KOPT-K1 (cell line): ENCODE results near the gene TRIM37.
"Not testable (repeated sequence)": the region's sequence is repeated elsewhere in the genome, so short reads cannot be mapped to it uniquely, and the experiment has no call there.

ENCODE experiments used
- H3K27ac ChIP-seq: fragments of 200-600 bp; sonication (generic); 2 replicates; pipeline ENCODE4 v1.5.1; 2016; ENCODE audit warnings: antibody characterized with exemption, mild to moderate bottlenecking, low read depth, low read length; ENCODE audit not compliant: poor library complexity, severe bottlenecking
- H3K36me3 ChIP-seq: fragments of 200-600 bp; sonication (generic); 2 replicates; pipeline ENCODE4 v1.5.1; 2017; ENCODE audit warnings: antibody characterized with exemption, mild to moderate bottlenecking, low read length, moderate library complexity; ENCODE audit not compliant: insufficient read depth
- H3K9me3 ChIP-seq: fragments of 200-600 bp; sonication (generic); 2 replicates; pipeline ENCODE4 v1.5.1; 2017; ENCODE audit warnings: antibody characterized with exemption, low read length, mild to moderate bottlenecking; ENCODE audit not compliant: insufficient read depth, poor library complexity, severe bottlenecking

The TRIM37 gene

GRCh38 chr17:59093145-59093701 lies 13.5 kb downstream of the TRIM37 start:
- H3K9me3 ChIP-seq = peaks cover 5% of the 10 kb centered on the region
- H3K36me3 ChIP-seq = peaks cover 90% of the 10 kb centered on the region
- no peak overlapping the region for H3K27ac ChIP-seq

- not testable (repeated sequence) for H3K9me3 ChIP-seq, H3K27ac ChIP-seq
- H3K36me3 ChIP-seq = peaks cover 92% of the 10 kb centered on the region
These were observed 16.1 kb downstream of the TRIM37 start for GRCh38 chr17:59090593-59090992.

- H3K27ac ChIP-seq = no peak overlapping the region
- peaks cover 93% of the 10 kb centered on the region for H3K36me3 ChIP-seq
- no peaks in the 10 kb centered on the region for H3K9me3 ChIP-seq
These were observed 22.5 kb downstream of the TRIM37 start for GRCh38 chr17:59084154-59084553.

- peaks cover 98% of the 10 kb centered on the region for H3K36me3 ChIP-seq
- H3K9me3 ChIP-seq = no peaks in the 10 kb centered on the region
- no peak overlapping the region for H3K27ac ChIP-seq
These were observed 32.2 kb downstream of the TRIM37 start for GRCh38 chr17:59074494-59074893.

GRCh38 chr17:59073972-59074371 lies 32.7 kb downstream of the TRIM37 start:
- Histone ChIP-seq H3K36me3 (peaks cover 98% of the 10 kb centered on the region), H3K9me3 (no peaks in the 10 kb centered on the region), H3K27ac (no peak overlapping the region)

- peaks cover 100% of the 10 kb centered on the region for H3K36me3 ChIP-seq
- H3K27ac ChIP-seq = no peak overlapping the region
- no peaks in the 10 kb centered on the region for H3K9me3 ChIP-seq
These were observed 36.8 kb downstream of the TRIM37 start for GRCh38 chr17:59069856-59070255.

GRCh38 chr17:59067756-59068155 lies 38.9 kb downstream of the TRIM37 start:
- Histone ChIP-seq H3K27ac (no peak overlapping the region), H3K9me3 (no peaks in the 10 kb centered on the region), H3K36me3 (peaks cover 100% of the 10 kb centered on the region)

GRCh38 chr17:59067340-59067739 lies 39.3 kb downstream of the TRIM37 start:
- no peak overlapping the region for H3K27ac ChIP-seq
- peaks cover 4% of the 10 kb centered on the region for H3K9me3 ChIP-seq
- H3K36me3 ChIP-seq = peaks cover 100% of the 10 kb centered on the region

GRCh38 chr17:59062509-59062908 lies 44.2 kb downstream of the TRIM37 start:
- Histone ChIP-seq H3K9me3 (peaks cover 7% of the 10 kb centered on the region), H3K36me3 (peaks cover 97% of the 10 kb centered on the region), H3K27ac (no peak overlapping the region)

- peaks cover 97% of the 10 kb centered on the region for H3K36me3 ChIP-seq
- no peak overlapping the region for H3K27ac ChIP-seq
- no peaks in the 10 kb centered on the region for H3K9me3 ChIP-seq
These were observed 49.8 kb downstream of the TRIM37 start for GRCh38 chr17:59056857-59057256.

- Histone ChIP-seq H3K36me3 (peaks cover 99% of the 10 kb centered on the region), H3K9me3 (no peaks in the 10 kb centered on the region), H3K27ac (no peak overlapping the region)
These were observed 56.9 kb downstream of the TRIM37 start for GRCh38 chr17:59049798-59050197.

GRCh38 chr17:59047616-59048015 lies 59.1 kb downstream of the TRIM37 start:
- Histone ChIP-seq H3K9me3 (no peaks in the 10 kb centered on the region), H3K36me3 (peaks cover 99% of the 10 kb centered on the region), H3K27ac (no peak overlapping the region)

- H3K9me3 ChIP-seq = no peaks in the 10 kb centered on the region
- no peak overlapping the region for H3K27ac ChIP-seq
- peaks cover 97% of the 10 kb centered on the region for H3K36me3 ChIP-seq
These were observed 60.5 kb downstream of the TRIM37 start for GRCh38 chr17:59046192-59046591.

- Histone ChIP-seq H3K9me3 (no peaks in the 10 kb centered on the region), H3K27ac (no peak overlapping the region), H3K36me3 (peaks cover 98% of the 10 kb centered on the region)
These were observed 67.9 kb downstream of the TRIM37 start for GRCh38 chr17:59038734-59039133.

GRCh38 chr17:59037960-59038359 lies 68.7 kb downstream of the TRIM37 start:
- no peaks in the 10 kb centered on the region for H3K9me3 ChIP-seq
- peaks cover 98% of the 10 kb centered on the region for H3K36me3 ChIP-seq
- H3K27ac ChIP-seq = no peak overlapping the region

- Histone ChIP-seq H3K27ac (no peak overlapping the region), H3K9me3 (no peaks in the 10 kb centered on the region), H3K36me3 (peaks cover 100% of the 10 kb centered on the region)
These were observed 75.9 kb downstream of the TRIM37 start for GRCh38 chr17:59030811-59031210.
